ENCODE data around the gene NLRP3. TPM values are rescaled to one million over a fixed set of nuclear protein-coding genes. Genes with fewer than 3 reads are reported as not detected.
"Not testable (repeated sequence)": the region's sequence is repeated elsewhere in the genome, so short reads cannot be mapped to it uniquely, and the experiment has no call there.

NLRP3 gene
- total and polyA plus RNA-seq, 2 experiments from 2014 or later = 0.42 TPM; not detected in 1

- TF ChIP-seq ZNF462 (CRISPR knock-in tag; IDR thresholded peaks at IDR 0.05) = no peak
- no peak for TF ChIP-seq POLR2AphosphoS5 (IDR thresholded peaks at IDR 0.05; ENCODE audit: low read depth)
- no peak for TF ChIP-seq JUNB (IDR thresholded peaks at IDR 0.05; ENCODE audit: unreplicated experiment)
- no peak for TF ChIP-seq ZNF114 (CRISPR knock-in tag; IDR thresholded peaks at IDR 0.05)
These were observed 53.2 kb downstream of the NLRP3 start (continued) for GRCh38 chr1:247469141-247469535.

GRCh38 chr1:247470942-247471429 is 55.0 kb downstream of the NLRP3 start:
- not testable (repeated sequence) for H3K36me3 ChIP-seq (ENCODE audit: insufficient read depth); H4K20me1 ChIP-seq (replicated peaks; ENCODE audit: insufficient read depth); H3K9me2 ChIP-seq (ENCODE audit: insufficient read depth); H3K27ac ChIP-seq (ENCODE audit: low read depth); H3K27me3 Mint-ChIP-seq (ENCODE audit: insufficient read depth, low read depth, poor library complexity); H3K4me3 ChIP-seq; H3K4me2 ChIP-seq; ATAC-seq; H3K79me2 ChIP-seq (replicated peaks; ENCODE audit: insufficient read depth); H3F3A ChIP-seq (replicated peaks; ENCODE audit: low read depth); H3K27ac Mint-ChIP-seq; DNase-seq (ENCODE audit: low spot score); H3K27me3 ChIP-seq (ENCODE audit: insufficient read depth); H2AFZ ChIP-seq; H3K4me3 Mint-ChIP-seq
- Mint-ChIP-seq H3K4me1 (peaks cover 17% of the 10 kb centered on the region), H3K9me3 (peaks cover 14% of the 10 kb centered on the region), H3K36me3 (ENCODE audit: low read depth) (peaks cover 13% of the 10 kb centered on the region; the same call in 1 of the 3 replicates)
- H3K4me1 ChIP-seq (ENCODE audit: insufficient read depth) = peaks cover 19% of the 10 kb centered on the region
